Ectodermal cell (in vitro differentiated cells): Measurements from ENCODE around the gene SERINC4. TPM values are rescaled to one million over a fixed set of nuclear protein-coding genes. Genes with fewer than 3 reads are reported as not detected.
"Not testable (repeated sequence)": the region's sequence is repeated elsewhere in the genome, so short reads cannot be mapped to it uniquely, and the experiment has no call there.

Experiments
- H3K27ac ChIP-seq: 2 replicates; pipeline ENCODE4 v1.7.0; 2013; ENCODE audit warnings: mild to moderate bottlenecking, low read depth, low read length; ENCODE audit not compliant: insufficient read depth, poor library complexity, severe bottlenecking
- H3K27me3 ChIP-seq: 2 replicates; pipeline ENCODE4 v1.7.0; 2013; ENCODE audit warnings: mild to moderate bottlenecking, low read length; ENCODE audit not compliant: insufficient read depth, control insufficient read depth, poor library complexity, severe bottlenecking
- H3K36me3 ChIP-seq: one replicate; pipeline ENCODE4 v1.7.0; 2013; ENCODE audit warnings: low read length; ENCODE audit not compliant: control insufficient read depth, insufficient read depth
- H3K4me1 ChIP-seq: one replicate; pipeline ENCODE4 v1.7.0; 2013; ENCODE audit warnings: low read length; ENCODE audit not compliant: control insufficient read depth, insufficient read depth
- H3K4me3 ChIP-seq: 2 replicates; pipeline ENCODE4 v1.7.0; 2013; ENCODE audit warnings: low read depth, low read length, control low read depth; ENCODE audit not compliant: insufficient read depth
- H3K9me3 ChIP-seq: 2 replicates; pipeline ENCODE4 v1.7.0; 2013; ENCODE audit warnings: mild to moderate bottlenecking, low read length, moderate library complexity; ENCODE audit not compliant: control insufficient read depth
- WGBS, 2 experiments: methylation state at CpG; one replicate each; pipeline ENCODE4 v1.1.7; 2013; ENCODE audit warnings: missing lambda C conversion rate in 2 of 2; 5-methylcytosine and 5-hydroxymethylcytosine counted together
- polyA plus RNA-seq, 4 experiments: library from polyadenylated mRNA; stranded (reverse); fragments of 50-300 nt; gene quantifications; one replicate each; pipeline ENCODE4 v1.2.3, GENCODE V29; 2013

SERINC4 gene
- polyA plus RNA-seq (2013, experiment 1 of 4), result not detected
- polyA plus RNA-seq (2013, experiment 2 of 4), result 0.09 TPM
- 0.11 TPM for polyA plus RNA-seq (2013, experiment 3 of 4)
- 0.24 TPM for polyA plus RNA-seq (2013, experiment 4 of 4)

- Histone ChIP-seq H3K36me3 (peaks cover 24% of the 10 kb centered on the region), H3K27ac (peak within 1 kb of the TSS; percentile 78), H3K9me3 (no peaks in the 10 kb centered on the region), H3K4me3 (peak within 1 kb of the TSS; percentile 71), H3K4me1 (peaks cover 9% of the 10 kb centered on the region), H3K27me3 (no peaks in the 10 kb centered on the region)
- 94 to 95% methylated on average over 8 of the region's 8 CpGs for WGBS, 2 experiments
Observed at GRCh38 chr15:43799945-43800285, at the start of gene SERINC4. TSS of gene SERINC4 (minus strand) at chr15:43800220. CDS start at chr15:43799986, 234 bp downstream.

- H3K4me1 ChIP-seq, result no peaks in the 10 kb centered on the region
- H3K4me3 ChIP-seq, result no peak overlapping the region
- H3K27ac ChIP-seq, result no peak overlapping the region
- H3K36me3 ChIP-seq, result peaks cover 11% of the 10 kb centered on the region
- H3K9me3 ChIP-seq, result no peaks in the 10 kb centered on the region
- H3K27me3 ChIP-seq, result no peaks in the 10 kb centered on the region
Observed at GRCh38 chr15:43845421-43845820, 45.4 kb upstream of the SERINC4 start.

GRCh38 chr15:43832485-43832884 lies 32.5 kb upstream of the SERINC4 start:
- H3K4me1 ChIP-seq, H3K27me3 ChIP-seq, H3K36me3 ChIP-seq, H3K4me3 ChIP-seq, H3K9me3 ChIP-seq, H3K27ac ChIP-seq: not testable (repeated sequence)
- 94 to 95% methylated on average over 6 of the region's 6 CpGs for WGBS, 2 experiments

- not testable (repeated sequence) for H3K9me3 ChIP-seq, H3K27me3 ChIP-seq, H3K4me1 ChIP-seq, H3K4me3 ChIP-seq, H3K27ac ChIP-seq, H3K36me3 ChIP-seq
- WGBS, 2 experiments, result 92% methylated on average over 14 of the region's 14 CpGs
Observed at GRCh38 chr15:43831519-43832052, 31.6 kb upstream of the SERINC4 start.

- H3K36me3 ChIP-seq, H3K27ac ChIP-seq, H3K9me3 ChIP-seq, H3K4me3 ChIP-seq, H3K4me1 ChIP-seq, H3K27me3 ChIP-seq: not testable (repeated sequence)
- WGBS, 2 experiments, result 91 to 94% methylated on average over 9 of the region's 9 CpGs
Observed at GRCh38 chr15:43830691-43831275, 30.8 kb upstream of the SERINC4 start.

- H3K27me3 ChIP-seq, H3K9me3 ChIP-seq, H3K27ac ChIP-seq, H3K36me3 ChIP-seq, H3K4me3 ChIP-seq, H3K4me1 ChIP-seq: not testable (repeated sequence)
- 95 to 97% methylated on average over 9 of the region's 9 CpGs for WGBS, 2 experiments
Observed at GRCh38 chr15:43829951-43830540, 30.0 kb upstream of the SERINC4 start.

GRCh38 chr15:43828061-43828657 lies 28.1 kb upstream of the SERINC4 start:
- Histone ChIP-seq H3K4me3 (peak overlapping the region; percentile 53), H3K27me3 (no peaks in the 10 kb centered on the region), H3K9me3 (no peaks in the 10 kb centered on the region), H3K36me3 (peaks cover 4% of the 10 kb centered on the region), H3K4me1 (peaks cover 6% of the 10 kb centered on the region), H3K27ac (no peak overlapping the region)
- 87 to 96% methylated on average over 4 to 5 of the region's 6 CpGs for WGBS, 2 experiments

GRCh38 chr15:43826508-43827341 lies 26.7 kb upstream of the SERINC4 start, which contains the start of gene WDR76:
TSS of gene WDR76 (plus strand) at chr15:43827002. CDS start at chr15:43827033, 31 bp downstream.
- peaks cover 6% of the 10 kb centered on the region for H3K4me1 ChIP-seq
- peak within 1 kb of the TSS; percentile 53 for H3K4me3 ChIP-seq
- no peak within 1 kb of the TSS for H3K27ac ChIP-seq
- H3K9me3 ChIP-seq, result no peaks in the 10 kb centered on the region
- no peaks in the 10 kb centered on the region for H3K36me3 ChIP-seq
- H3K27me3 ChIP-seq, result no peaks in the 10 kb centered on the region
- 16 to 17% methylated on average over 48 of the region's 48 CpGs for WGBS, 2 experiments

- no peaks in the 10 kb centered on the region for H3K9me3 ChIP-seq
- no peaks in the 10 kb centered on the region for H3K36me3 ChIP-seq
- peaks cover 6% of the 10 kb centered on the region for H3K4me1 ChIP-seq
- peak overlapping the region; percentile 53 for H3K4me3 ChIP-seq
- 94 to 96% methylated on average over 11 of the region's 11 CpGs for WGBS, 2 experiments
- no peak overlapping the region for H3K27ac ChIP-seq
- H3K27me3 ChIP-seq, result no peaks in the 10 kb centered on the region
Observed at GRCh38 chr15:43826029-43826507, 26.0 kb upstream of the SERINC4 start.

GRCh38 chr15:43825305-43825704 lies 25.3 kb upstream of the SERINC4 start:
- H3K27me3 ChIP-seq, H3K4me3 ChIP-seq, H3K27ac ChIP-seq, H3K36me3 ChIP-seq, H3K9me3 ChIP-seq, H3K4me1 ChIP-seq: not testable (repeated sequence)
- 91 to 94% methylated on average over 11 of the region's 11 CpGs for WGBS, 2 experiments
